ENCODE data around the gene RPUSD1. TPM values are rescaled to one million over a fixed set of nuclear protein-coding genes. Genes with fewer than 3 reads are reported as not detected.

Gene RPUSD1
- total and polyA plus RNA-seq, 4 donors: 8.2 to 25.6 (median 23.5) TPM

GRCh38 chr16:736936-737481 lies 51.2 kb downstream of the RPUSD1 start:
- Histone ChIP-seq H3K27ac (ENCODE audit: low read depth in 1 of 2, low read length in 1 of 2) (no peak overlapping the region), H3K9me3 (ENCODE audit: control insufficient read depth in 4 of 4, insufficient read depth in 3 of 4, low read length in 3 of 4) (no peaks in the 10 kb centered on the region), H3K36me3 (ENCODE audit: control insufficient read depth in 4 of 4, insufficient read depth in 4 of 4, low read length in 4 of 4) (peaks cover 5 to 48% (median 14%) of the 10 kb centered on the region in 4 donors), H3K4me3 (no peak overlapping the region), H3K27me3 (ENCODE audit: control insufficient read depth in 3 of 3, insufficient read depth in 3 of 3, low read length in 2 of 3) (no peaks in the 10 kb centered on the region), H3K4me1 (ENCODE audit: control insufficient read depth in 5 of 5, insufficient read depth in 5 of 5, low read length in 5 of 5) (peaks cover 0 to 13% (median 5%) of the 10 kb centered on the region in 5 donors), H3K9ac (ENCODE audit: insufficient read depth in 1 of 2, low read length in 2 of 2) (no peak overlapping the region)
- no peak for ATAC-seq (ENCODE audit: insufficient read depth, low FRiP score)
- WGBS, 2 donors: 96 to 97% methylated on average over 29 of the region's 29 CpGs
- DNase-seq: no peak
- TF ChIP-seq CTCF (IDR thresholded peaks at IDR 0.05; ENCODE audit: control extremely low read depth, extremely low read depth): no peak

- Histone ChIP-seq H3K4me1 (ENCODE audit: control insufficient read depth in 5 of 5, insufficient read depth in 5 of 5, low read length in 5 of 5) (peaks cover 0 to 9% (median 5%) of the 10 kb centered on the region in 5 donors), H3K9ac (ENCODE audit: insufficient read depth in 1 of 2, low read length in 2 of 2) (no peak overlapping the region), H3K27ac (ENCODE audit: low read depth in 1 of 2, low read length in 1 of 2) (no peak overlapping the region), H3K27me3 (ENCODE audit: control insufficient read depth in 3 of 3, insufficient read depth in 3 of 3, low read length in 2 of 3) (no peaks in the 10 kb centered on the region), H3K9me3 (ENCODE audit: control insufficient read depth in 4 of 4, insufficient read depth in 3 of 4, low read length in 3 of 4) (no peaks in the 10 kb centered on the region), H3K4me3 (no peak overlapping the region), H3K36me3 (ENCODE audit: control insufficient read depth in 4 of 4, insufficient read depth in 4 of 4, low read length in 4 of 4) (peaks cover 5 to 53% (median 14%) of the 10 kb centered on the region in 4 donors)
- ATAC-seq (ENCODE audit: insufficient read depth, low FRiP score): no peak
- TF ChIP-seq CTCF (IDR thresholded peaks at IDR 0.05; ENCODE audit: control extremely low read depth, extremely low read depth): no peak
- no peak for DNase-seq
- 91 to 94% methylated on average over 13 of the region's 13 CpGs for WGBS, 2 donors
Observed at GRCh38 chr16:735982-736453, 52.2 kb downstream of the RPUSD1 start.

GRCh38 chr16:734981-735881 lies 53.0 kb downstream of the RPUSD1 start:
- Histone ChIP-seq H3K4me3 (no peak overlapping the region), H3K27ac (ENCODE audit: low read depth in 1 of 2, low read length in 1 of 2) (no peak overlapping the region), H3K9me3 (ENCODE audit: control insufficient read depth in 4 of 4, insufficient read depth in 3 of 4, low read length in 3 of 4) (no peaks in the 10 kb centered on the region), H3K9ac (ENCODE audit: insufficient read depth in 1 of 2, low read length in 2 of 2) (no peak overlapping the region), H3K36me3 (ENCODE audit: control insufficient read depth in 4 of 4, insufficient read depth in 4 of 4, low read length in 4 of 4) (peaks cover 5 to 58% (median 14%) of the 10 kb centered on the region in 4 donors), H3K4me1 (ENCODE audit: control insufficient read depth in 5 of 5, insufficient read depth in 5 of 5, low read length in 5 of 5) (peaks cover 0 to 8% (median 5%) of the 10 kb centered on the region in 5 donors), H3K27me3 (ENCODE audit: control insufficient read depth in 3 of 3, insufficient read depth in 3 of 3, low read length in 2 of 3) (no peaks in the 10 kb centered on the region)
- DNase-seq: no peak
- 95% methylated on average over 25 of the region's 25 CpGs for WGBS, 2 donors
- no peak for TF ChIP-seq CTCF (IDR thresholded peaks at IDR 0.05; ENCODE audit: control extremely low read depth, extremely low read depth)
- no peak for ATAC-seq (ENCODE audit: insufficient read depth, low FRiP score)

Small RNAs within 50 kb of the gene (small RNA-seq; reads per million reads assigned to genes)
- not detected for gene MIR662 (ENCODE audit: low replicate concordance)

Other genes starting within 250 kb of the RPUSD1 start
- gene PRR35, start 228.0 kb downstream of the RPUSD1 start, total RNA-seq: not detected
- gene PRR35, start 228.0 kb downstream of the RPUSD1 start, polyA plus RNA-seq: not detected
- gene NHLRC4, start 221.4 kb downstream of the RPUSD1 start, total RNA-seq: 1 to 10 TPM; 7.0 to 8.6 TPM
- gene NHLRC4, start 221.4 kb downstream of the RPUSD1 start, polyA plus RNA-seq: 1 to 10 TPM; 2.3 to 4.5 TPM
- gene PIGQ, start 218.4 kb downstream of the RPUSD1 start, total RNA-seq: 10 to 100 TPM; 34.9 to 81.2 TPM
- gene PIGQ, start 218.4 kb downstream of the RPUSD1 start, polyA plus RNA-seq: 10 to 100 TPM; 41.5 to 98.2 TPM
- gene RAB40C, start 198.3 kb downstream of the RPUSD1 start, total RNA-seq: 10 to 100 TPM; 25.1 to 58.9 TPM
- 10 to 100 TPM; 34.0 to 53.8 TPM for gene RAB40C, start 198.3 kb downstream of the RPUSD1 start, polyA plus RNA-seq
- 1 to 10 TPM in 1 of 2 donors, under 1 TPM in 1; 0.31 to 2.5 TPM for gene WFIKKN1, start 157.4 kb downstream of the RPUSD1 start, total RNA-seq
- under 1 TPM; 0.44 to 0.79 TPM for gene WFIKKN1, start 157.4 kb downstream of the RPUSD1 start, polyA plus RNA-seq
- gene METTL26, start 152.1 kb downstream of the RPUSD1 start, total RNA-seq: 10 to 100 TPM; 36.1 to 89.8 TPM
- gene METTL26, start 152.1 kb downstream of the RPUSD1 start, polyA plus RNA-seq: 100 to 1,000 TPM; 138 to 200 TPM
- gene MCRIP2, start 146.6 kb downstream of the RPUSD1 start, total RNA-seq: 10 to 100 TPM in 1 of 2 donors, 1 to 10 TPM in 1; 9.1 to 61.6 TPM
- gene MCRIP2, start 146.6 kb downstream of the RPUSD1 start, polyA plus RNA-seq: 100 to 1,000 TPM in 1 of 2 donors, 10 to 100 TPM in 1; 45.0 to 109 TPM
- gene WDR90, start 139.0 kb downstream of the RPUSD1 start, total RNA-seq: 10 to 100 TPM; 22.4 to 74.2 TPM
- gene WDR90, start 139.0 kb downstream of the RPUSD1 start, polyA plus RNA-seq: 10 to 100 TPM; 18.6 to 33.4 TPM
- 100 to 1,000 TPM in 1 of 2 donors, 10 to 100 TPM in 1; 40.5 to 121 TPM for gene RHOT2, start 120.2 kb downstream of the RPUSD1 start, total RNA-seq
- gene RHOT2, start 120.2 kb downstream of the RPUSD1 start, polyA plus RNA-seq: 100 to 1,000 TPM; 111 to 119 TPM
- gene RHBDL1, start 112.7 kb downstream of the RPUSD1 start, total RNA-seq: 1 to 10 TPM in 1 of 2 donors, under 1 TPM in 1; 0.91 to 5.4 TPM
- 1 to 10 TPM in 1 of 2 donors, under 1 TPM in 1; 0.98 to 2.2 TPM for gene RHBDL1, start 112.7 kb downstream of the RPUSD1 start, polyA plus RNA-seq
- 100 to 1,000 TPM in 1 of 2 donors, 10 to 100 TPM in 1; 58.8 to 131 TPM for gene STUB1, start 108.0 kb downstream of the RPUSD1 start, total RNA-seq
- gene STUB1, start 108.0 kb downstream of the RPUSD1 start, polyA plus RNA-seq: 100 to 1,000 TPM; 113 to 131 TPM
- 10 to 100 TPM; 32.5 to 90.3 TPM for gene JMJD8, start 104.0 kb downstream of the RPUSD1 start, total RNA-seq
- gene JMJD8, start 104.0 kb downstream of the RPUSD1 start, polyA plus RNA-seq: 10 to 100 TPM; 48.4 to 67.5 TPM
- 10 to 100 TPM in 1 of 2 donors, 1 to 10 TPM in 1; 8.1 to 16.3 TPM for gene WDR24, start 98.0 kb downstream of the RPUSD1 start, total RNA-seq
- gene WDR24, start 98.0 kb downstream of the RPUSD1 start, polyA plus RNA-seq: 1 to 10 TPM; 8.1 to 9.8 TPM
- 1 to 10 TPM in 1 of 2 donors, under 1 TPM in 1; 0.14 to 7.4 TPM for gene FBXL16, start 82.6 kb downstream of the RPUSD1 start, total RNA-seq
- 1 to 10 TPM in 1 of 2 donors, under 1 TPM in 1; 0.93 to 5.0 TPM for gene FBXL16, start 82.6 kb downstream of the RPUSD1 start, polyA plus RNA-seq
- gene METRN, start 73.3 kb downstream of the RPUSD1 start, total RNA-seq: 10 to 100 TPM; 10.9 to 67.3 TPM
- 10 to 100 TPM; 30.3 to 52.7 TPM for gene METRN, start 73.3 kb downstream of the RPUSD1 start, polyA plus RNA-seq
- gene ANTKMT, start 67.2 kb downstream of the RPUSD1 start, total RNA-seq: 10 to 100 TPM in 1 of 2 donors, 1 to 10 TPM in 1; 9.2 to 65.7 TPM
- gene ANTKMT, start 67.2 kb downstream of the RPUSD1 start, polyA plus RNA-seq: 10 to 100 TPM; 35.5 to 56.3 TPM
- 10 to 100 TPM; 35.7 to 71.6 TPM for gene CCDC78, start 61.9 kb downstream of the RPUSD1 start, total RNA-seq
- 10 to 100 TPM; 25.6 to 38.3 TPM for gene CCDC78, start 61.9 kb downstream of the RPUSD1 start, polyA plus RNA-seq
- gene HAGHL, start 61.3 kb downstream of the RPUSD1 start, total RNA-seq: 10 to 100 TPM in 1 of 2 donors, 1 to 10 TPM in 1; 4.1 to 26.7 TPM
- 10 to 100 TPM; 13.0 to 13.1 TPM for gene HAGHL, start 61.3 kb downstream of the RPUSD1 start, polyA plus RNA-seq
- gene CIAO3, start 47.4 kb downstream of the RPUSD1 start, total RNA-seq: 10 to 100 TPM; 31.2 to 40.6 TPM
- 10 to 100 TPM; 21.0 to 30.2 TPM for gene CIAO3, start 47.4 kb downstream of the RPUSD1 start, polyA plus RNA-seq
- 100 to 1,000 TPM in 1 of 2 donors, 10 to 100 TPM in 1; 98.8 to 155 TPM for gene MSLN, start 27.6 kb downstream of the RPUSD1 start, total RNA-seq
- gene MSLN, start 27.6 kb downstream of the RPUSD1 start, polyA plus RNA-seq: 100 to 1,000 TPM; 116 to 125 TPM
- 10 to 100 TPM; 13.3 to 16.5 TPM for gene CHTF18, start 239 bp upstream of the RPUSD1 start, total RNA-seq
- gene CHTF18, start 239 bp upstream of the RPUSD1 start, polyA plus RNA-seq: 10 to 100 TPM in 1 of 2 donors, 1 to 10 TPM in 1; 7.5 to 17.4 TPM
- not detected for gene GNG13, start 12.4 kb upstream of the RPUSD1 start, total RNA-seq
- not detected for gene GNG13, start 12.4 kb upstream of the RPUSD1 start, polyA plus RNA-seq
- 10 to 100 TPM; 22.1 to 23.7 TPM for gene LMF1, start 182.6 kb upstream of the RPUSD1 start, total RNA-seq
- gene LMF1, start 182.6 kb upstream of the RPUSD1 start, polyA plus RNA-seq: 10 to 100 TPM in 1 of 2 donors, 1 to 10 TPM in 1; 9.1 to 19.0 TPM
- 1 to 10 TPM in 1 of 2 donors, under 1 TPM in 1; 0.40 to 4.0 TPM for gene SOX8, start 193.4 kb upstream of the RPUSD1 start, total RNA-seq
- gene SOX8, start 193.4 kb upstream of the RPUSD1 start, polyA plus RNA-seq: under 1 TPM; 0.33 to 0.39 TPM

All from lung (tissue), 13 donors.